Measurements from ENCODE around the gene HNF1B.
A peak's percentile ranks its signal among the peaks of the same experiment; 100 is the strongest.
"Not testable (repeated sequence)": the region's sequence is repeated elsewhere in the genome, so short reads cannot be mapped to it uniquely, and the experiment has no call there.

HNF1B gene

GRCh38 chr17:37706446-37706845 is 38.4 kb downstream of the HNF1B start:
- DNase-seq (ENCODE audit: low read depth in 2 of 3, low spot score in 2 of 3): no peak

- DNase-seq (ENCODE audit: low read depth in 2 of 3, low spot score in 2 of 3): no peak
These were observed 42.3 kb downstream of the HNF1B start for GRCh38 chr17:37702598-37702997.

DNA sequence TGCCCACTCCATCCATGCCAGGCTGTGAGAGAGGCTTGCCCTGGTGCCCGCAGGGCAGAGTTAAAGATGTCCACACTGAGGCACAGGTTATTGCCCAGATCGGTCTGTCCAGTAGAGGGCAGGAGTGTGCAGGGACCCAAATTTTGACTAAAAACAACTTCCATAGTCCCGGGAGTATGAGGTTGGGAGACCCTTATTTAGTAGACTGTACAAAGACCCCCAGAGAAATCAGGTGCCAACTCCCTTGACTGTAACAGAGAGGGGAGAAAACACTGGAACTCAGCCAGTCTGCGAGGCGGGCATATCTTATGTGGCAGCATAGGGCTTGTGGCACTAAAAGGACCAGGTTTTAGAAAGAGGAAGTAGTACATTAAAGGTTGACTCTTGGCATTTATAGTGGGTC is 43.4 kb downstream of the HNF1B start:
- peak; percentile 22 to 25 (median 23) for DNase-seq (ENCODE audit: low read depth in 2 of 3, low spot score in 2 of 3)

GRCh38 chr17:37700881-37701280 is 44.0 kb downstream of the HNF1B start:
- DNase-seq (ENCODE audit: low read depth in 2 of 3, low spot score in 2 of 3): no peak

GRCh38 chr17:37699285-37699973 is 45.4 kb downstream of the HNF1B start:
- DNase-seq (ENCODE audit: low read depth in 2 of 3, low spot score in 2 of 3): no peak

- no peak for DNase-seq (ENCODE audit: low read depth in 2 of 3, low spot score in 2 of 3)
These were observed 46.0 kb downstream of the HNF1B start for GRCh38 chr17:37698911-37699255.

DNA sequence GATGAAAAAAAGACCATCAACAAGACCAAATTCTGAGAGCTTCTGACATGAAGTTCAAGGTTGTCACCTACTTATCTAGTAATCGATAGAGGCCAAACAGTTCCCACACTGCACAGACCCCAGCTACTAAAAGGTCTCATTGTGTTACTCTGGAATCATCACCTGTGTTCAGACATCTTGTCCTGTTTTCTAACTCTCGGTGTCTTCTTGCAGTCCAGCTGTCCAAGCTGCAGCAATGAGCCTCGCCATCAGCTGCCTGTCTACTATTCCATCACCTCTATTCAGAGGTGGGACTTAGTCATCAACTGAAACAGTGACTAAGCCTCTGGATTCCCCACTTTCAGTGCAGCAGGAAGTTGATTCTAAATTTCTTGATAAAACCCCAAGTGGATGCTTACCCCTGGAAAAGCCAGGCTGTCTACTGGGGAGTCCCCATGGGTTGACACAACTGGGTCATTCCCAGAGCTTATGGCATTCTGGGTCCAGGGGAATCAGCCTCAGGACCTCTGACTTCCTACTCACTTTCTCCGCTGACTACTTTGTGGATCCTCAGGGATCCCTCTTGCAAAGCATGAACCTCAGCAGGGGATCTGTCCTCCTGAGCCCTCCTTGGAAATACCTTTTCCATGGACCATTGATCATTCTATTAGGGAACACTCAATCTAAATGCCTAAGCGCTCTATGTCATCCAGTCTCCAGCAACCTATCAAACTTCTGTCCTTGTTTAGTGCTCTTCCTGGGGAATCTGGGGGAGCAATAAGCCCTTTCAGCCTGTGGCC is 46.5 kb downstream of the HNF1B start:
- DNase-seq (ENCODE audit: low read depth in 2 of 3, low spot score in 2 of 3): peak in 1 of 3 experiments; percentile 0

DNA sequence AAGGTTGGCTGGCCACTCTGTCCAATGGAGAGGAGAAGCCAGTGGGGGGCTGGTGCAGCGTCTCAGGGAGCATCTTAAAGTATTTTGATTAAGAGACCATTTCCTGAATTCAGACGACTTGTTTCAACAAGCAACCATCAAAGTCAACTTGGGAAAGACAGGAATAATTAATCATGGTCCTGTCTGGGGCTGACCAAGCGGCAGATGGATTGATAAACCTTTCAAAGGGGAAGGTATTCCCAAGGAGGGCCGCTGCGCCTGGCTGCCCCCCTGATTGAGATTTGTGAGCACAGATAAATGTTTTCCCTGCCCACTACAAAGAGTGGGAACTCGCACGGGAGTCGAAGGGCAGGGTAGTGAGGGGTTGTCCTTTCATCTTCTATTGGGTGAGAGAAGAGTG is 47.5 kb downstream of the HNF1B start:
- DNase-seq (ENCODE audit: low read depth in 2 of 3, low spot score in 2 of 3): no peak

DNA sequence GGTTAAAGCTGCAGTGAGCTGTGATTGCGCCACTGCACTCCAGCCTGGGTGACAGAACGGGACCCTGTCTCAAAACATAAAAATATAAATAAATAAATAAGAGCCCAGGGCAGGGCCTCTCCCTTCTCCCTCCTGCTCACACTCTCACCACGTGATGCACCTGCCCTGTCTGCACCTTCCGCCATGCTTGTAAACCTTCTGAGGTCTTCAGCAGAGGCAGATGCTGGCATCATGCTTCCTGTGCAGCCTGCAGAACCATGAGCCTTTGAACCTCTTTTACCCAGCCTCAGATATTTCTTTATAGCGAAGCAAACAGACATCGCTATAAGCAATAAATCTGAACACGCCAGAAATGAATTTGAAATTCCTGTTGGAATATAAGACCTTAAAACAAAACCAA is 48.5 kb downstream of the HNF1B start:
- DNase-seq (ENCODE audit: low read depth in 2 of 3, low spot score in 2 of 3): no peak

DNA sequence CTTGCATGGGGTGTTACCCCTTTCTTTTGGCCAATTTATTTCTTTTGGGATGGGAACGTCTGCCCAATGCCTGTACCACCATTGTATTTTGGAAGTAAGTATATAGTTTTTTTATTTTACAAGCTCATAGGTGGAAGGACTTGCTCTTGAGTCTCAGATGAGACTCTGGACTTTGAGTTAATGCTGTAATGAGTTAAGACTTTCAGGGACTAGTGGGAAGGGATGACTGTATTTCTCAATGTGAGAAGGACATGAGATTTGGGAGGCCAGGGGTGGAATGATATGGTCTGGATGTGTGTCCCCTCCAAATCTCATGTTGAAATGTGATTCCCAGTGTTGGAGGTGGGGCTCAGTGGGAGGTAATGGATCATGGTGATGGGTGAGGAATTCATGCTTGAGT is 49.1 kb downstream of the HNF1B start:
- DNase-seq (ENCODE audit: low read depth in 2 of 3, low spot score in 2 of 3): no peak

DNA sequence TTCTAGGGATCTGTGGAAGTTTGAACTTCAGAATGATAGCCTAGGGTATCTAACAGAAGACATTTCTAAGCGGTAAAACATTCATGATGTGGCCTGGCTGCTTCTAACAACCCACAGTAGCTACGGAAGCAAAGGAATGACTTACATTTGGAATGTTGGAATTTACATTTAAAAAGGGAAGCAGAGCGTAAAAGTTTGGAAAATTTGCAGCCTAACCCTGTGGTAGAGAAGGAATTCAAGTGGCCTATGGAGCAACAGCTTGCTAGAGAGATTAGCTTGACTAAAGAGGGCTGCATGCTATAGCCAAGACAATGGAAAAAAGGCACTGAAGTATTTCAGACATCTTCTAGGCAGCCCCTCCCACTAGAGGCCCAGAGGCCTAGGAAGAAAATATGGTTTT is 50.1 kb downstream of the HNF1B start:
- DNase-seq (ENCODE audit: low read depth in 2 of 3, low spot score in 2 of 3): no peak

DNA sequence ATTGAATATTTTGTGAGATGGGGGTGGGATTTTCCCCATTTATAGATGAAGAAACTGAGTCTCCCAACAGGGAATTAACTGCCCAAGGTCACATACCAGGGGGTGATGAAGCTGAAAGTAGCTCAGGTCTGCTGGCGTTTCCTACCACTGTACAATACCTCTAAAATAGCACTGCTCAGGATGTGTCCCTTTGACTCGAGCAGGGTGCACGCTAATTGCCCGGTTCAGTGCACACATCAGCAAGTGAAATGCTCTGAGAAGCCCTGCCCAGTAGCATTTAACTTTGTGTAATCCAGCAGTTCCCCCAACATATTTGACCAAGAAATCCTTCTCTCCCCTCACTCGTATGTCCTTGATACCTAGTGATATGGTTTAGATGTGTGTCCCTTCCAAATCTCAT is 51.5 kb downstream of the HNF1B start:
- no peak for DNase-seq (ENCODE audit: low read depth in 2 of 3, low spot score in 2 of 3)

GRCh38 chr17:37691807-37692206 is 53.1 kb downstream of the HNF1B start:
- no peak for DNase-seq (ENCODE audit: low read depth in 2 of 3, low spot score in 2 of 3)

- DNase-seq (ENCODE audit: low read depth in 2 of 3, low spot score in 2 of 3): no peak
These were observed 55.5 kb downstream of the HNF1B start for GRCh38 chr17:37689317-37689716.

DNA sequence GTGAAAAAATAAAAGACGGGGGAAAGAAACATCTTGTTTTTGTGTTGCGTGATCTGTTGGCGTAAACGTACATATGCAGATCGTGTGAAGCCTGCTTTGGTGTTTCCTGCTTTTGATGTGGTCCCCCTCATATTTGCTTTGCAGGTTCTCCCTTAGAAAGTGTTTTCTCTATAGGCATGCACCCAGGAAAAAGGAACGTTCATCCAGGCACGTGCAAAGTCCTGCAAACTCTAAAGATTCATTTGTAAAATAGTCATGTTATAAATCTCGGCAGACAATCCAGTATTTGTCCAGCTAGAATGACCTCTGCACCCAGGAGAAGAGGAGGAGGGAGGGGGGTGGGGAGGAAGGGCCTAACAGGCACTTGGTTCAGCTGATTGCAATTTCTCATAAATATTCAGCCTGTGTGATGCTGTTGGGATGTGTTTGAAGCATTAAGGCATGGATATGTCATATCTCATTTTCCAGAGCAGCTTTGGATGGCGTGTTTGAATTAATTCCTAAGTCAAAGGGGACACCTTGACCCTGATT is 61.3 kb downstream of the HNF1B start:
- DNase-seq (ENCODE audit: low read depth in 2 of 3, low spot score in 2 of 3): no peak

- no peak for DNase-seq (ENCODE audit: low read depth in 2 of 3, low spot score in 2 of 3)
These were observed 62.9 kb downstream of the HNF1B start for GRCh38 chr17:37682007-37682406.

DNA sequence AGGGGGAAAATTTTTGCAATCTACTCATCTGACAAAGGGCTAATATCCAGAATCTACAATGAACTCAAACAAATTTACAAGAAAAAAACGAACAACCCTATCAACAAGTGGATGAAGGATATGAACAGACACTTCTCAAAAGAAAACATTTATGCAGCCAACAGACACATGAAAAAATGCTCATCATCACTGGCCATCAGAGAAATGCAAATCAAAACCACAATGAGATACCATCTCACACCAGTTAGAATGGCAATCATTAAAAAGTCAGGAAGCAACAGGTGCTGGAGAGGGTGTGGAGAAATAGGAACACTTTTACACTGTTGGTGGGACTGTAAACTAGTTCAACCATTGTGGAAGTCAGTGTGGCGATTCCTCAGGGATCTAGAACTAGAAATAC is 64.9 kb downstream of the HNF1B start:
- DNase-seq (ENCODE audit: low read depth in 2 of 3, low spot score in 2 of 3): not testable (repeated sequence)

DNA sequence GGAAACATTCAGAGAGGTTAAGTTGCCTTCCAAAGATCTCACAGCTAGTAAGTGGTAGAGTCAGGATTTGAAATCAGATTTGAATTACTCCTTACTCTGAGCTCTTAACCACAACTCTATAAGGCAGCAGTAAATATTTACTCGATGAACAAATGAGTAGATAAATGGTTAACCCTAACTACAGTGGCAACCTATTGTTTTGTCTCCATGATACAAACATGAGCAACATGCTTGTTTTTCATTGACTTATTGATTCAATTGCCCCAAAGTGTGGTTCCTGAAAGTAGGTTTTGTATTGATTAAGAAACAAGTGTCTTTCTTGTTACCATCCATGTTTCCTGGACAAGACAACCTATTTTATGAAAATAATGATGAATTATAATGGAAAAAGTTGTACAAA is 66.8 kb downstream of the HNF1B start:
- DNase-seq (ENCODE audit: low read depth in 2 of 3, low spot score in 2 of 3): no peak

DNA sequence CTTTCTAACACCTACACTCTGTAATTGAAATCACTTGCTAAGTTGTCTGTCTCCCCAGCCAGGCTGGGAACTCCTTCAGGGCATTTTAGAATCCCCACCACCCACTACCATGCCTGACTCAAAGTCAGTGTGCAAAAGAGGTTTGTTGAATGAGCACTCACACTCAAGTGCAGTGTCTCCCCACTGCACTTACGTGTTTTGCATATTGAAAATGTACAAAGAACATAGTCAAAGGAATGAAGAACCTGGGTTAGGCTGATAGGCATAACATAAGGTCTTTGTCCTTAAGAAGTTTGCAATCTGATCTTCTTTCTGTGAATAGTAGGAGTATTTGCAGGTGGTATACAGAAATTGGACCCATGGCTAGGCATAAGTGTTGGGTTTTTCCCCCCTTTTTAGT is 67.8 kb downstream of the HNF1B start:
- DNase-seq (ENCODE audit: low read depth in 2 of 3, low spot score in 2 of 3): no peak

GRCh38 chr17:37676115-37676925 is 68.5 kb downstream of the HNF1B start:
- no peak for DNase-seq (ENCODE audit: low read depth in 2 of 3, low spot score in 2 of 3)

DNA sequence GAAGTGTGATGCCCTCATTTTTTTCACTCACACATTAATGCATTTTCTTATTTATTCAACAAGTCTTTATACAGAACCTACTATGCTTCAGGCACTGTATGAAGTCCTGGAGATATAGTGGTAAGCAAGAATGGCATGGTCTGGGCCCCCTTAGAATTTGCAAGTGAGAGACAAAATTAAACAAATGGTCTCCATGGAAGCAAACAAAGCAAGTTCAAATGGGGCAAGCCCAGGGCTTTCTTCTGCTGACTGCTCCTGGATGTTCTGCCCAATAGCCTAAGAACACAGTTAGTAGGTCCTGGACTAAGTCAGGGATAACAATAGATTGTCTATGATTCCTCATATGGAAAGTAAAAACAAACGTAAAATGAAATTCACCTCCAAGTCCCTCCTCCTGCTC is 70.3 kb downstream of the HNF1B start:
- no peak for DNase-seq (ENCODE audit: low read depth in 2 of 3, low spot score in 2 of 3)

DNA sequence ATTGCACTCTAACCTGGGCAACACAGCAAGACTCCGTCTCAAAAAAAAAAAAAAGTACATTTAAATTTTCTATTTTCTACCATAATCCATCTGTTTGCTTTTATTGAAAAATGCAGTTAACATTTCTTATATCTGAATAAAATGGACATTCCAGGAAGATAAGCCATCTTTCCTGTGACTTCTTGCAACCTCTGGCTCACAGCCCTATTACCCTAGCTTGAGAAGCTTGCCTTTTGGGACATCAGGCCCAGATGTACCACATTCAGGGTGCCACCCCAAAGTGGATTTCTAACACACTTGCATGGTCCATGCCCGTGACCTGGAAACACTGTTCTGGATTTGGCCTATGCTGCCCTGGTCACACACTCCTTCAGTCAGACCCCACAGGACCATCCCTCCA is 71.5 kb downstream of the HNF1B start:
- DNase-seq (ENCODE audit: low read depth in 2 of 3, low spot score in 2 of 3): no peak

Measured in activated CD8-positive, alpha-beta memory T cell treated with anti-CD3 and anti-CD28 coated beads for 48 hours (primary cell).